GM13976 (cell line): ENCODE measurements around the gene ALK.

ENCODE experiments used
- DNase-seq: peaks from one replicate; pipeline ENCODE4 v3.0.0; 2012; ENCODE audit warnings: low spot score
- in situ Hi-C: fragments of 300-500 bp; cut with MboI; formaldehyde crosslinking; loops from one replicate; pipeline ENCODE4 v1.12.0; 2022; ENCODE audit warnings: low sequenced_read_pairs, mixed read lengths, inconsistent platforms; ENCODE audit not compliant: unreplicated experiment
- TF ChIP-seq, protein P1 (sequence below): IDR thresholded peaks from 2 replicates; pipeline ENCODE4 v1.5.1; 2012; ENCODE audit warnings: borderline replicate concordance, mild to moderate bottlenecking; ENCODE audit not compliant: insufficient read depth; ENCODE audit errors: extremely low read depth, missing control alignments, control extremely low read depth

Gene ALK

DNA sequence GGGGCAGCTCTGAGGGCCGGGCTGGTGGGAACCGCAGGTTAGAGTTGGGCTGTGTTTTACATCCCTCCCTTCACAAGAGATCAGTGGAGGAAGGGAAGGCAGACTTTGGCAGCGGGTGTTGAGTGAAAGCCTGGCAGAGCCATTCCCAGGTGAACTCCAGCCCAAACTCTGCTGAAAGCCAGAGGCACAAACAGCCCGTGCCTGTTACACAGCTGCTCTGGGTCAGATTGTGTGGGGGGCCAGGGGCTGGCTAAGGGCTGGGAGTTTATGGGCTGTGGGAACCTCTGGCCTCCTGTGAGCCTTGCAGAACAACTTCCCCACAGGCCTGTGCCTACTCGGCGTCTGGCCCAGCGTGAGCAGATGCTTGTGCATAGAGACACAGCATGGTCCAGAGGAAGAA lies 519.4 kb downstream of the ALK start:
- in situ Hi-C loops, result no loop called here
- TF ChIP-seq, protein P1, sequence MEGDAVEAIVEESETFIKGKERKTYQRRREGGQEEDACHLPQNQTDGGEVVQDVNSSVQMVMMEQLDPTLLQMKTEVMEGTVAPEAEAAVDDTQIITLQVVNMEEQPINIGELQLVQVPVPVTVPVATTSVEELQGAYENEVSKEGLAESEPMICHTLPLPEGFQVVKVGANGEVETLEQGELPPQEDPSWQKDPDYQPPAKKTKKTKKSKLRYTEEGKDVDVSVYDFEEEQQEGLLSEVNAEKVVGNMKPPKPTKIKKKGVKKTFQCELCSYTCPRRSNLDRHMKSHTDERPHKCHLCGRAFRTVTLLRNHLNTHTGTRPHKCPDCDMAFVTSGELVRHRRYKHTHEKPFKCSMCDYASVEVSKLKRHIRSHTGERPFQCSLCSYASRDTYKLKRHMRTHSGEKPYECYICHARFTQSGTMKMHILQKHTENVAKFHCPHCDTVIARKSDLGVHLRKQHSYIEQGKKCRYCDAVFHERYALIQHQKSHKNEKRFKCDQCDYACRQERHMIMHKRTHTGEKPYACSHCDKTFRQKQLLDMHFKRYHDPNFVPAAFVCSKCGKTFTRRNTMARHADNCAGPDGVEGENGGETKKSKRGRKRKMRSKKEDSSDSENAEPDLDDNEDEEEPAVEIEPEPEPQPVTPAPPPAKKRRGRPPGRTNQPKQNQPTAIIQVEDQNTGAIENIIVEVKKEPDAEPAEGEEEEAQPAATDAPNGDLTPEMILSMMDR, result no peak
- DNase-seq, result no peak

DNA sequence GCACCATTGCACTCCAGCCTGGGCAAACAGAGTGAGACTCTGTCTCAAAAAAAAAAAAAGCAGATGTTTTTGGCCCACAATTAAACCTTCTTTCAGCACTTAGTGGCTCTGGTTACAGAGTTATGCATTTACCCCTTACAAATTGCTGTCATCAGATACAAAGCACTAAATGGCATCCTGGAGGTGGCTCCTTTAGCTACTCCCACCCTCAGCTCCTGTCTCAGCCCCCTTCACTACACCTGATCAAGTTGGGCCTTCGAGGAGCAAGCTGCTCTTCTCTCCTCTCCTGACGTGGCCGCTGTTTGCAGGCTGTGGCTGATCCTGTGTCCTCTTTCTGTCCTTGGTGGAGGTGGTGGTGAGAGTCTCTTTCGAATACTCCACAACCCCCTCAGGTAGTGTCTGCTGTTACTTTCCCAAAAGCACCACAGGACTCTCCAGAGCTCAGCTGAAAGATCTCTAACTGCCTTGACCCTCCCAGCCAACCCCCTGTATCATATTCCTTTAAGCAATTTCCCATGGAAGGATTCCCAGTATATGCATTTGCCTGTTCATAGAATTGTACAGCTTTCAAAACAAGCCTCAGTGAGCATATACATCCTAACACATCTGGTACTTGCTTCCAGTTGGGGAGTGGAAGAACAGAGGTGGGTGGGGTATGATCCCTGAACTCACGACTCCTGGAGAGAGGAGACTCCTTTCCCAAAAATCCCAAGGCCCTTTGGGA lies 520.3 kb downstream of the ALK start:
- in situ Hi-C loops, result no loop called here
- DNase-seq, result no peak
- TF ChIP-seq, protein P1, result no peak

GRCh38 chr2:29398384-29399237 lies 522.8 kb downstream of the ALK start:
- in situ Hi-C loops, result no loop called here
- no peak for DNase-seq
- TF ChIP-seq, protein P1, result no peak

DNA sequence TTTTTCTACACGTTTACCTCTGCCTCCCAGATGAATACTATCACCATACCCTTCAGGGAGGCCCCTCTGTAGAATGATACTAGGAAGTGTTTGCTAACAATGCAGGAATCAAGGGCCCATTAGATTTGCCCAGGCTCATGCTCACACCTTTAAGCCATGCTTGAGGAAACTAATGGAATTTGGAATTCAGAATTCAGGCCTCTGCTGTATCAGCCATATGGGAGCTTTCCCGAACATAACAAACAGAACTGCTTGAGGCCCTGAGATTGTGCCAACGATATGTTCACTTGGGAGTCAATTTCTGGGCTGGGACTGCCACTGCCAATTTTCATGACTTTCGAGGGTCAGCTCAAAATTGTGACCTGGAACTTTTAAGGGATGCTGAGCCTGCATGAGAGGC lies 523.7 kb downstream of the ALK start:
- TF ChIP-seq, protein P1, result no peak
- DNase-seq, result no peak
- in situ Hi-C loops, result no loop called here

DNA sequence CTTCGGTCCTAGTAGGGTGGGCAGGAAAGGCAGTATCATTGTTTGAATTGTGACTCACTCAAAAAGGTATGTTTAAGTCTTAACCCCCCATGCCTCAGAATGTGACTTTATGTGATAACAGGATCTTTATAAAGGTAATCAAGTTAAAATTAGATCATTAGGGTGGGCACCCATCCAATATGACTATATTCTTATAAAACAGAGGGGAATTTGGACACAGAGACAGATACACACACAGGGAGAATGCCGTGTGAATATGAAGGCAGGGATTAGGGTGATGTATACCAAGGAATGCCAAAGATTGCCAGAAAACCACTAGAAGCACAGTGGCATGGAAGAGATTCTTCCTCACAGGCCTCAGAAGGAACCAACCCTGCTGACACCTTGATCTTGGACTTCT lies 524.3 kb downstream of the ALK start:
- in situ Hi-C loops, result no loop called here
- DNase-seq, result no peak
- TF ChIP-seq, protein P1, result no peak

GRCh38 chr2:29394981-29395350 lies 526.4 kb downstream of the ALK start:
- no peak for DNase-seq
- TF ChIP-seq, protein P1, result no peak
- in situ Hi-C loops, result no loop called here
